ENCODE results near the gene ANAPC16.

ANAPC16 gene

DNA sequence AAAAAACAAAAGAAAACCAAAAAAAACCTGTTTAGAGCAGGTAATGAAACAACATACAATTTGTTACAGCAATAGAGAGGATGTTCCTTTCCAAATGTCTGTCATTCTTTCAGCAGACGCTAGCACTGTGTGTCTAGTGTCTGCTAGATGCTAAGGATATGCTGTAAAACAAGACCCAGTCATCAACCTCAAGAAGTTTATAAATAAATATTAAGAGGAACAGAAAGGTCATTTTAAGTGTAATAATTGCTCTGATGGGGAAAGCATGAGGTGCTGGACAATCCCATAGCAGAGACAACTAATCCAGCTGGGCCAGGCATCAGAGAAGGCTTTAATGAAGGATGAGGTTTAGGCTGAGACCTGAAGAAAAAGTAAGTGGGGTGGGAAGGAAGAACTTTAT, 23.6 kb downstream of the ANAPC16 start:
- Histone ChIP-seq H3K27me3 (ENCODE audit: insufficient read depth, poor library complexity, severe bottlenecking) (no peaks in the 10 kb centered on the region), H3K27ac (replicated peaks) (no peak overlapping the region)
- no peak for DNase-seq (ENCODE audit: low read depth in 1 of 2, low spot score in 1 of 2)

DNA sequence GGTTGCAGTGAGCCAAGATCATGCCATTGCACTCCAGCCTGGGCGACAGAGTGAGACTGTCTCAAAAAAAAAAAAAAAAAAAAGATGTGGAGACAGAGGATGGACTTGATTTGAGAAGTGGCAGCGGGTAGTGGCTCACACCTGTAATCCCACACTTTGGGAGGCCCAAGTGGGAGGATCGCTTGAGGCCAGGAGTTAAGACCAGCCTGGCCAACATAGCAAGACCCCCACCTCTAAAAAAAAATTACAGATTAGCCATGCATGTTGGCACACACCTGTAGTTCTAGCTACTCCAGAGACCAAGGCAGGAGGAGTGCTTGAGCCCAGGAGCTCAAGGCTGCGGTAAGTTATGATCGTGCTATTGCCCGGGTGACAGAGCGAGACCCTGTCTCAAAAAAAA, 24.6 kb downstream of the ANAPC16 start:
- no peak overlapping the region for H3K4me3 ChIP-seq (replicated peaks; ENCODE audit: insufficient read depth, low read length)
- H3K27ac ChIP-seq (replicated peaks) = no peak overlapping the region
- DNase-seq (ENCODE audit: low read depth in 1 of 2, low spot score in 1 of 2) = no peak
- TF ChIP-seq POLR2AphosphoS5 (IDR thresholded peaks at IDR 0.05; ENCODE audit: low read depth) = no peak
- TF ChIP-seq, protein P1, sequence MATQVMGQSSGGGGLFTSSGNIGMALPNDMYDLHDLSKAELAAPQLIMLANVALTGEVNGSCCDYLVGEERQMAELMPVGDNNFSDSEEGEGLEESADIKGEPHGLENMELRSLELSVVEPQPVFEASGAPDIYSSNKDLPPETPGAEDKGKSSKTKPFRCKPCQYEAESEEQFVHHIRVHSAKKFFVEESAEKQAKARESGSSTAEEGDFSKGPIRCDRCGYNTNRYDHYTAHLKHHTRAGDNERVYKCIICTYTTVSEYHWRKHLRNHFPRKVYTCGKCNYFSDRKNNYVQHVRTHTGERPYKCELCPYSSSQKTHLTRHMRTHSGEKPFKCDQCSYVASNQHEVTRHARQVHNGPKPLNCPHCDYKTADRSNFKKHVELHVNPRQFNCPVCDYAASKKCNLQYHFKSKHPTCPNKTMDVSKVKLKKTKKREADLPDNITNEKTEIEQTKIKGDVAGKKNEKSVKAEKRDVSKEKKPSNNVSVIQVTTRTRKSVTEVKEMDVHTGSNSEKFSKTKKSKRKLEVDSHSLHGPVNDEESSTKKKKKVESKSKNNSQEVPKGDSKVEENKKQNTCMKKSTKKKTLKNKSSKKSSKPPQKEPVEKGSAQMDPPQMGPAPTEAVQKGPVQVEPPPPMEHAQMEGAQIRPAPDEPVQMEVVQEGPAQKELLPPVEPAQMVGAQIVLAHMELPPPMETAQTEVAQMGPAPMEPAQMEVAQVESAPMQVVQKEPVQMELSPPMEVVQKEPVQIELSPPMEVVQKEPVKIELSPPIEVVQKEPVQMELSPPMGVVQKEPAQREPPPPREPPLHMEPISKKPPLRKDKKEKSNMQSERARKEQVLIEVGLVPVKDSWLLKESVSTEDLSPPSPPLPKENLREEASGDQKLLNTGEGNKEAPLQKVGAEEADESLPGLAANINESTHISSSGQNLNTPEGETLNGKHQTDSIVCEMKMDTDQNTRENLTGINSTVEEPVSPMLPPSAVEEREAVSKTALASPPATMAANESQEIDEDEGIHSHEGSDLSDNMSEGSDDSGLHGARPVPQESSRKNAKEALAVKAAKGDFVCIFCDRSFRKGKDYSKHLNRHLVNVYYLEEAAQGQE (IDR thresholded peaks at IDR 0.05; ENCODE audit: insufficient replicate concordance, low read depth) = no peak
- no peak for TF ChIP-seq SPI1 (IDR thresholded peaks at IDR 0.05; ENCODE audit: borderline replicate concordance, low read depth)
- TF ChIP-seq, protein P2, sequence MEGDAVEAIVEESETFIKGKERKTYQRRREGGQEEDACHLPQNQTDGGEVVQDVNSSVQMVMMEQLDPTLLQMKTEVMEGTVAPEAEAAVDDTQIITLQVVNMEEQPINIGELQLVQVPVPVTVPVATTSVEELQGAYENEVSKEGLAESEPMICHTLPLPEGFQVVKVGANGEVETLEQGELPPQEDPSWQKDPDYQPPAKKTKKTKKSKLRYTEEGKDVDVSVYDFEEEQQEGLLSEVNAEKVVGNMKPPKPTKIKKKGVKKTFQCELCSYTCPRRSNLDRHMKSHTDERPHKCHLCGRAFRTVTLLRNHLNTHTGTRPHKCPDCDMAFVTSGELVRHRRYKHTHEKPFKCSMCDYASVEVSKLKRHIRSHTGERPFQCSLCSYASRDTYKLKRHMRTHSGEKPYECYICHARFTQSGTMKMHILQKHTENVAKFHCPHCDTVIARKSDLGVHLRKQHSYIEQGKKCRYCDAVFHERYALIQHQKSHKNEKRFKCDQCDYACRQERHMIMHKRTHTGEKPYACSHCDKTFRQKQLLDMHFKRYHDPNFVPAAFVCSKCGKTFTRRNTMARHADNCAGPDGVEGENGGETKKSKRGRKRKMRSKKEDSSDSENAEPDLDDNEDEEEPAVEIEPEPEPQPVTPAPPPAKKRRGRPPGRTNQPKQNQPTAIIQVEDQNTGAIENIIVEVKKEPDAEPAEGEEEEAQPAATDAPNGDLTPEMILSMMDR (IDR thresholded peaks at IDR 0.05; ENCODE audit: insufficient read depth, low read length) = no peak
- TF ChIP-seq GABPA (IDR thresholded peaks at IDR 0.05; ENCODE audit: low read depth) = no peak
- no peaks in the 10 kb centered on the region for H3K27me3 ChIP-seq (ENCODE audit: insufficient read depth, poor library complexity, severe bottlenecking)

More for the DNA sequence above, 23.6 kb downstream of the ANAPC16 start:
- H3K4me3 ChIP-seq (replicated peaks; ENCODE audit: insufficient read depth, low read length) = no peak overlapping the region
- TF ChIP-seq SPI1 (IDR thresholded peaks at IDR 0.05; ENCODE audit: borderline replicate concordance, low read depth) = no peak
- TF ChIP-seq POLR2AphosphoS5 (IDR thresholded peaks at IDR 0.05; ENCODE audit: low read depth) = no peak
- TF ChIP-seq, protein P1 (IDR thresholded peaks at IDR 0.05; ENCODE audit: insufficient replicate concordance, low read depth) = no peak
- TF ChIP-seq, protein P2 (IDR thresholded peaks at IDR 0.05; ENCODE audit: insufficient read depth, low read length) = no peak
- no peak for TF ChIP-seq GABPA (IDR thresholded peaks at IDR 0.05; ENCODE audit: low read depth)

DNA sequence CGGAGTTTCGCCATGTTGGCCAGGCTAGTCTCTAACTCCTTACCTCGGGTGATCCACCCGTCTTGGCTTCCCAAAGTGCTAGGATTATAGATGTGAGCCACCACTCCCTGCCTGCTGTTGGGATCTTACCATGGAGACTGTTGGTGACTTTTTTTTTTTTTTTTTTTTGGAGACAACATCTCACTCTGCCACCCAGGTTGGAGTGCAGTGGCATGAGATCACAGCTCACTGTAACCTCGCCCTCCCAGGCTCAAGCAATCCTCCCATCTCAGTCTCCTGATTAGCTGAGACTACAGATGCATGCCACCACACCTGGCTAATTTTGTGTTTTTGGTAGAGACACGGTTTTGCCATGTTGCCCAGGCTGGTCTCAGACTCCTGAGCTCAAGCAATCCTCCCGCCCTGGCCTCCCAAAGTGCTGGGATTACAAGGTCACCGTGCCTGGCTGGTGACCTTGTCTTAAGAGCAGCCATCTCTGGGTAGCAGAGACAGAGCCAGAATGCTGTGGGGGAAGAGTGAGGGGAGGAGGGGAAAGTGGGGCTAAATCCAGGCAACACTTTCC, 26.0 kb downstream of the ANAPC16 start:
- no peaks in the 10 kb centered on the region for H3K27me3 ChIP-seq (ENCODE audit: insufficient read depth, poor library complexity, severe bottlenecking)
- H3K27ac ChIP-seq (replicated peaks) = no peak overlapping the region
- no peak overlapping the region for H3K4me3 ChIP-seq (replicated peaks; ENCODE audit: insufficient read depth, low read length)
- no peak for DNase-seq (ENCODE audit: low read depth in 1 of 2, low spot score in 1 of 2)
- TF ChIP-seq SPI1 (IDR thresholded peaks at IDR 0.05; ENCODE audit: borderline replicate concordance, low read depth) = no peak
- TF ChIP-seq, protein P2 (IDR thresholded peaks at IDR 0.05; ENCODE audit: insufficient read depth, low read length) = no peak
- no peak for TF ChIP-seq GABPA (IDR thresholded peaks at IDR 0.05; ENCODE audit: low read depth)
- TF ChIP-seq POLR2AphosphoS5 (IDR thresholded peaks at IDR 0.05; ENCODE audit: low read depth) = no peak
- TF ChIP-seq, protein P1 (IDR thresholded peaks at IDR 0.05; ENCODE audit: insufficient replicate concordance, low read depth) = no peak

Data from HL-60 (cell line).